ENCODE measurements around the gene PAK5. TPM values are rescaled to one million over a fixed set of nuclear protein-coding genes. Genes with fewer than 3 reads are reported as not detected.

Gene PAK5
- total and polyA plus RNA-seq, 2 of the 13 experiments (the other 11 are each of a cell fraction or from before 2014, with no cell fraction given): not detected

- TF ChIP-seq ZNF639 (CRISPR knock-in tag; conservative IDR thresholded peaks at IDR 0.05) (no peak), HOXA5 (CRISPR knock-in tag; IDR thresholded peaks at IDR 0.05) (0 out of 2 replicates have a peak, but pooled peaks have one; percentile 30), ZNF33B (CRISPR knock-in tag; IDR thresholded peaks at IDR 0.05) (no peak), ZFAT (CRISPR knock-in tag; conservative IDR thresholded peaks at IDR 0.05) (no peak), CTCF (CRISPR knock-in tag; IDR thresholded peaks at IDR 0.05) (peak; percentile 89), BCL6 (CRISPR knock-in tag; IDR thresholded peaks at IDR 0.05) (0 out of 2 replicates have a peak, but pooled peaks have one; percentile 17), SOX5 (CRISPR knock-in tag; IDR thresholded peaks at IDR 0.05; ENCODE audit: borderline replicate concordance) (0 out of 2 replicates have a peak, but pooled peaks have one; percentile 17), YEATS2 (CRISPR knock-in tag; IDR thresholded peaks at IDR 0.05; ENCODE audit: borderline replicate concordance) (0 out of 2 replicates have a peak, but pooled peaks have one; percentile 26)
Measured at GRCh38 chr20:9616833-9617461, 221.9 kb downstream of the PAK5 start (continued).

- Histone ChIP-seq H3K4me1 (ENCODE audit: insufficient read depth, low read length) (no peaks in the 10 kb centered on the region), H3K36me3 (replicated peaks in 1 of 2; ENCODE audit: control insufficient read depth in 1 of 2, insufficient read depth in 2 of 2, low read length in 2 of 2) (no peaks in the 10 kb centered on the region), H3K9me3 (ENCODE audit: low read length) (no peaks in the 10 kb centered on the region), H3K4me2 (ENCODE audit: low read depth, low read length) (no peak overlapping the region), H3K9ac (ENCODE audit: insufficient read depth, low read depth, low read length) (no peak overlapping the region), H3K4me3 (replicated peaks in 1 of 3; ENCODE audit: insufficient read depth in 1 of 3, low read depth in 2 of 3, low read length in 3 of 3) (no peak overlapping the region), H4K20me1 (ENCODE audit: insufficient read depth, low read length) (no peaks in the 10 kb centered on the region), H2AFZ (ENCODE audit: low read length) (no peak overlapping the region), H3K27ac (ENCODE audit: extremely low read length, insufficient read depth, low read length) (no peak overlapping the region), H3K79me2 (ENCODE audit: insufficient read depth, low read length) (no peaks in the 10 kb centered on the region), H3K27me3 (ENCODE audit: control insufficient read depth in 1 of 2, insufficient read depth in 2 of 2, low read length in 2 of 2) (no peaks in the 10 kb centered on the region)
- no TSS peak for BruUV-seq (replicated peaks)
- in situ Hi-C loops (cut with HindIII; ENCODE audit: extremely low pct_ligation_motif_present, low pct_unique_long_range_greater_than_20kb) (loop anchor here (5.0 to 10.0 kb wide), 3 partner anchors 296 to 1928 kb away; no protein-coding TSS in a partner anchor), intact Hi-C loops (cut with micrococcal nuclease; ENCODE audit: unreplicated experiment) (loop anchor here (2.0 to 5.0 kb wide), 3 partner anchors 362 to 810 kb away; no protein-coding TSS in a partner anchor)
- no peak for DNase-seq (ENCODE audit: low spot score)
- 34% methylated on average over 5 of the region's 5 CpGs for WGBS (ENCODE audit: low lambda C conversion rate)
- TF ChIP-seq ZNF777 (CRISPR knock-in tag; IDR thresholded peaks at IDR 0.05) (no peak), AGO1 (IDR thresholded peaks at IDR 0.05; ENCODE audit: low read depth, low read length, poor library complexity, severe bottlenecking) (no peak), ATF7-NPFF (CRISPR knock-in tag; IDR thresholded peaks at IDR 0.05; ENCODE audit: low read depth) (no peak)
- ChIA-PET POLR2A (no interaction called here), CTCF (ENCODE audit: low intra/inter-chr PET ratio, low total read pairs) (interaction anchor here (1.9 to 2.5 kb wide), 5 partner anchors 268 to 1927 kb away, joined by 7 to 48 read pairs (median 14); no protein-coding TSS in a partner anchor)
- FAIRE-seq: no peak
- peak; percentile 9; the same call in 1 of the 3 replicates for ATAC-seq
Measured at GRCh38 chr20:9616455-9616805, 222.4 kb downstream of the PAK5 start.
